WI38 (cell line): Measurements from ENCODE around the gene LDAF1.
"Not testable (repeated sequence)": the region's sequence is repeated elsewhere in the genome, so short reads cannot be mapped to it uniquely, and the experiment has no call there.

Experiments
- H3K4me3 ChIP-seq: 2 replicates; pipeline ENCODE4 v1.5.1; 2011; ENCODE audit warnings: low read depth, mild to moderate bottlenecking, control low read depth, low read length
- TF ChIP-seq, protein P1 (sequence below): IDR thresholded peaks from 2 replicates; pipeline ENCODE4 v1.5.1; 2012; ENCODE audit warnings: low read depth, mild to moderate bottlenecking, control low read depth, low read length

Gene LDAF1

DNA sequence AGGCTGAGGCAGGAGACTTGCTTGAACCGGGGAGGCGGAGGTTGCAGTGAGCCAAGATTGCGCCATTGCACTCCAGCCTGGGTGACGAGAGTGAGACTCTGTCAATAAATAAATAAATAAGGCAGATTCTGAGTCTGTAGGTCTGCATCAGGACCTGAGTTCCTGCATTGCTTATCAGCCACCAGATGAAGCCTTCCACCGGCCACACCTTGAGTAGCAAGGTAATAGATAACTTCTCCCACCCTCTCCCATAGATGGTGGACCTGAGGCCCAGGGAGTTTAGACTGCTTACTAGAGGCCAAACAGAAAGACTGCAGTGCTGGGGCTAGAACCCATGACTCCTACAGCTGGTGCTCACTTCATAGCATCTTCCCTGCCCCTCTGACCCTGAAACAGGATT, 30.8 kb downstream of the LDAF1 start:
- TF ChIP-seq, protein P1, sequence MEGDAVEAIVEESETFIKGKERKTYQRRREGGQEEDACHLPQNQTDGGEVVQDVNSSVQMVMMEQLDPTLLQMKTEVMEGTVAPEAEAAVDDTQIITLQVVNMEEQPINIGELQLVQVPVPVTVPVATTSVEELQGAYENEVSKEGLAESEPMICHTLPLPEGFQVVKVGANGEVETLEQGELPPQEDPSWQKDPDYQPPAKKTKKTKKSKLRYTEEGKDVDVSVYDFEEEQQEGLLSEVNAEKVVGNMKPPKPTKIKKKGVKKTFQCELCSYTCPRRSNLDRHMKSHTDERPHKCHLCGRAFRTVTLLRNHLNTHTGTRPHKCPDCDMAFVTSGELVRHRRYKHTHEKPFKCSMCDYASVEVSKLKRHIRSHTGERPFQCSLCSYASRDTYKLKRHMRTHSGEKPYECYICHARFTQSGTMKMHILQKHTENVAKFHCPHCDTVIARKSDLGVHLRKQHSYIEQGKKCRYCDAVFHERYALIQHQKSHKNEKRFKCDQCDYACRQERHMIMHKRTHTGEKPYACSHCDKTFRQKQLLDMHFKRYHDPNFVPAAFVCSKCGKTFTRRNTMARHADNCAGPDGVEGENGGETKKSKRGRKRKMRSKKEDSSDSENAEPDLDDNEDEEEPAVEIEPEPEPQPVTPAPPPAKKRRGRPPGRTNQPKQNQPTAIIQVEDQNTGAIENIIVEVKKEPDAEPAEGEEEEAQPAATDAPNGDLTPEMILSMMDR: no peak
- no peak overlapping the region for H3K4me3 ChIP-seq

DNA sequence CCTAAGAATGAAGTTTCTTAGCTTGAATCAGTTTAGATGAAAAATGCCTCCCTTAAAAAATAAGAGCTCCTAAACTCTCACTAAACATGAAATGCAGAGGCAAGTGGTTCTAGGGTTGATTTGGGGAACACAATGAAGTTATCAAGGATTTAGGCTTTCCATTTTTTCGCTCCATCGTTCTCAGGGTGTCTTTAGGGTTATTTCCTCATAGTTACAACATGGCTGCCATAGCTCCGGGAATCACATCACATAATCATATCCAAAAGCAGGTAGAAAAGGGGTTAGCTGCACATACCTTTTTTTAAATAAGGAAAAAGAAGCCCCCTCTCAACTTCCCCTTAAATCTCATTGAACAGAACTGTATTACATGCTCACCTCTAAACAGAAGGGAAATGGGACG, 31.5 kb downstream of the LDAF1 start:
- H3K4me3 ChIP-seq: no peak overlapping the region
- TF ChIP-seq, protein P1: no peak

- H3K4me3 ChIP-seq: no peak overlapping the region
- TF ChIP-seq, protein P1: no peak
Observed at GRCh38 chr16:21190599-21190998, 32.1 kb downstream of the LDAF1 start.

DNA sequence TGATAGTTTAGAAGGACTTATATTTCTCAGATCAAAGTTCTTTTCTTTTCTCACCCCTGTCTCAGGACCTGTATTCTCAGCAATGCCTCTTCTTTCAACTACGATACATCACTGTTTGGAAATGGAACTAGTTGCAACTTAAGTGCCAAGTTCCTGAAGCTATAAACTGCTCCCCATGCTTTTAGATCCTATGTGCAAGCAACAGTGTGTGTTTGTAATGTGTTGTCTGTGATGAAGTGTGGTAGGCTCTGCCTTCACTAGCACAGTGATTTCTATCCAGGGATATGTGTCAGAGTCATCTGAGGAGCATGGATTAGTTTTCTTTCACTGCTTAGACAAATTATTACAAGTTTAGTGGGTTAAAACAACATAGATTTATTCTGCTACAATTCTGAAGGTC, 34.5 kb downstream of the LDAF1 start:
- no peak overlapping the region for H3K4me3 ChIP-seq
- TF ChIP-seq, protein P1: no peak

DNA sequence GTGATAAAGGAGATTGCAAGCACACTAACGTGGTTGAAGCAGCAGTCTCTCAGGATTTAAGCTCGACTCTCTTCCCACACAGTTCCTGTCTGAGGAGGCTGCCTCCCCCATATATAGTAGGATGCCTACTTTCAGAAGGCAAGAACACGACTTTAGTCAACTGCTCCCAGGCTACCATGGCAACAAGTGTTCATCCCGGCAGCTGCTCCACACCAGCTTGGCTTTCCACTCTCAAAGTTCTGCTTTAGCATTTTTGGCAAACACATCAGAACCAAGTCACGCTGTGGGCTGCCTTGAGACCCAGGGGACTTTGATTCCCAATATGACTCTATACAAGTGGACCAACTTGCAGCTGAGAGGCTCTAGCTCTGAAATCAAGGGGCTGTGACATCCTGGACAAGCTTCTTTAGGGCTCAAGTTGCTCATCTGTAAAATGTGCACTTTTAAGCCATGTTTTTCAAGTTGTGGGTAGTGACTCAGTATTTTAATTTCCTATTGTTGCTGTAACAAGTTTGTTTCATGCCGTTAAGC, 36.4 kb downstream of the LDAF1 start:
- H3K4me3 ChIP-seq: no peak overlapping the region

DNA sequence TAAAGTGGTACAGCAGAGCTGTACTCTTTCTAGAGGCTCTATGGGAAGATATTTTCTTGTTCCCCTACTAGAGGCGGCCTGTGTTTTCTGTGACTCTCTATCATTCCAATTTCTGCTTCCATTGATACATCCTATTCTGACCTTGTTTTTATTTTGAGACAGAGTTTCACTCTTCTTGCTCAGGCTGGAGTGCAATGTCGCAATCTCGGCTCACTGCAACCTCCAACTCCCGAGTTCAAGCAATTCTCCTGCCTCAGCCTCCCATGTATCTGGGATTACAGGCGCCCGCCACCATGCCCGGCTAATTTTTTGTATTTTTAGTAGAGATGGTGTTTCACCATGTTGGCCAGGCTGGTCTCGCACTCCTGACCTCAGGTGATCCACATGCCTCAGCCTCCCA, 36.9 kb downstream of the LDAF1 start:
- H3K4me3 ChIP-seq: not testable (repeated sequence)

More for the DNA sequence above, 36.4 kb downstream of the LDAF1 start:
- TF ChIP-seq, protein P1: no peak

- no peak overlapping the region for H3K4me3 ChIP-seq
- TF ChIP-seq, protein P1: no peak
Observed at GRCh38 chr16:21197112-21197511, 38.6 kb downstream of the LDAF1 start.

DNA sequence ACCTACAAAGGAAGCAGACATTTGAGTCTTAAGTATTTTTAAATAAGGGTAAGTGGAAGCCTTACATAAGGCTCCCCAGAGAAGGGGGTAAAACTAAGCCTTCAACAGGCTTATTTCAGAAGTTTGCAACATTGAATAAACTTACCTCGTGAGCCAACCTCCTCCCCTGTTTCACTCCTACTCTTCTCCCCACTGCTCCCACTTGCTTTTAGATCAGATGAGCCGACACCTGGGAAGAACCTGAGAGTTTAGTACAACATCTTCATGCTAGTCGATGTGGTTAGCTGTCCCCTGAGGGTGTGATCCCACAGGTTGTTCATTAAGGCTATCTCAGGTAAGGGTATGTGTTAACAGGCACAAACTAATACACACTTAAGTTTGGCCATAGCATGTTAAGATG, 39.1 kb downstream of the LDAF1 start:
- TF ChIP-seq, protein P1: no peak
- H3K4me3 ChIP-seq: no peak overlapping the region
